Activated CD4-positive, alpha-beta T cell treated with anti-CD3 and anti-CD28 coated beads, Interleukin-2, amount 10 ng/mL, durations not matched to agents 24 days and 14 days (primary cell): Measurements from ENCODE around the gene TTLL10. TPM values are rescaled to one million over a fixed set of nuclear protein-coding genes. Genes with fewer than 3 reads are reported as not detected.
A peak's percentile ranks its signal among the peaks of the same experiment; 100 is the strongest.
"Not testable (repeated sequence)": the region's sequence is repeated elsewhere in the genome, so short reads cannot be mapped to it uniquely, and the experiment has no call there.

Source experiments
- DNase-seq: peaks from one replicate; pipeline ENCODE4 v3.0.0; 2022
- H3K27ac Mint-ChIP-seq: one replicate; pipeline ENCODE4 v1.8.0; 2022; ENCODE audit warnings: mild to moderate bottlenecking, mixed read lengths
- H3K27me3 Mint-ChIP-seq: one replicate; pipeline ENCODE4 v1.8.0; 2022; ENCODE audit warnings: mixed read lengths
- H3K36me3 Mint-ChIP-seq: one replicate; pipeline ENCODE4 v1.8.0; 2022; ENCODE audit warnings: low read depth, mild to moderate bottlenecking, mixed read lengths
- H3K4me1 Mint-ChIP-seq: one replicate; pipeline ENCODE4 v1.8.0; 2021; ENCODE audit warnings: mixed read lengths
- H3K4me3 Mint-ChIP-seq: one replicate; pipeline ENCODE4 v1.8.0; 2022; ENCODE audit warnings: mild to moderate bottlenecking, moderate library complexity, mixed read lengths
- H3K9me3 Mint-ChIP-seq: one replicate; pipeline ENCODE4 v1.8.0; 2021; ENCODE audit warnings: mixed read lengths
- intact Hi-C: fragments of 100-400 bp; cut with micrococcal nuclease; formaldehyde crosslinking; loops from one replicate; pipeline ENCODE4 v1.15.1; 2023
- total RNA-seq: library from RNA; stranded (reverse); gene quantifications from 2 replicates; pipeline ENCODE4 v1.2.3, GENCODE V29; 2022

The TTLL10 gene
- total RNA-seq, 1 donor from 2014 or later = not detected

GRCh38 chr1:1167398-1167821 is 6.3 kb upstream of the TTLL10 start:
- Mint-ChIP-seq H3K4me1 (peaks cover 9% of the 10 kb centered on the region), H3K9me3 (no peaks in the 10 kb centered on the region), H3K4me3 (no peak overlapping the region), H3K27ac (no peak overlapping the region), H3K27me3 (peaks cover 7% of the 10 kb centered on the region), H3K36me3 (no peaks in the 10 kb centered on the region)
- intact Hi-C loops = no loop called here
- no peak for DNase-seq

DNA sequence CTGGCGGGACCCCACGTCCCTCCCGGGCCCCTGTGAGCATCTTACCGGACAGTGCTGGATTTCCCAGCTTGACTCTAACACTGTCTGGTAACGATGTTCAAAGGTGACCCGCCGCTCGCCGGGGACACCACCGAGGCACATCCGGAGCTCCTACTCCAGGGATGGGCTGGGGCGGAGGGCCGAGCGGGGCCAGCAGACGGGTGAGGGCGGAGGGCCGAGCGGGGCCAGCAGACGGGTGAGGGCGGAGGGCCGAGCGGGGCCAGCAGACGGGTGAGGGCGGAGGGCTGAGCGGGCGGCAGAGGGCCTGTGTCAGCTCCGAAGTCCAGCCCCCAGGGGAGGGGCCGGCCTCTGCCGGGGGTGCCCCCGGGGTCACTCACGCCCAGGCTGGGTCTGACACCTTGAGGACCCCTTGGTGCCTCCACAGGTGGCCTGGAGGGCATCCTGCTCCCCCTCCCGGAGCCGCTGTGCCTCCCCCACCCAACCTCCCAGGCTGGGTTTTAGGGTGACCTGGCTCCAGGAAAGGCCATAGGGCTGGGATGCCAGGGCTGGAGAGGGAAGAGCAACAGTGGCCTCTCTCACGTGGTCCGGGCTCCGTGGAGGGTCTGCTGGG is 5.7 kb upstream of the TTLL10 start:
- H3K27ac Mint-ChIP-seq = no peak overlapping the region
- intact Hi-C loops = no loop called here
- H3K9me3 Mint-ChIP-seq = no peaks in the 10 kb centered on the region
- H3K4me3 Mint-ChIP-seq = no peak overlapping the region
- H3K4me1 Mint-ChIP-seq = peaks cover 9% of the 10 kb centered on the region
- no peaks in the 10 kb centered on the region for H3K36me3 Mint-ChIP-seq
- peaks cover 7% of the 10 kb centered on the region for H3K27me3 Mint-ChIP-seq
- DNase-seq = no peak

DNA sequence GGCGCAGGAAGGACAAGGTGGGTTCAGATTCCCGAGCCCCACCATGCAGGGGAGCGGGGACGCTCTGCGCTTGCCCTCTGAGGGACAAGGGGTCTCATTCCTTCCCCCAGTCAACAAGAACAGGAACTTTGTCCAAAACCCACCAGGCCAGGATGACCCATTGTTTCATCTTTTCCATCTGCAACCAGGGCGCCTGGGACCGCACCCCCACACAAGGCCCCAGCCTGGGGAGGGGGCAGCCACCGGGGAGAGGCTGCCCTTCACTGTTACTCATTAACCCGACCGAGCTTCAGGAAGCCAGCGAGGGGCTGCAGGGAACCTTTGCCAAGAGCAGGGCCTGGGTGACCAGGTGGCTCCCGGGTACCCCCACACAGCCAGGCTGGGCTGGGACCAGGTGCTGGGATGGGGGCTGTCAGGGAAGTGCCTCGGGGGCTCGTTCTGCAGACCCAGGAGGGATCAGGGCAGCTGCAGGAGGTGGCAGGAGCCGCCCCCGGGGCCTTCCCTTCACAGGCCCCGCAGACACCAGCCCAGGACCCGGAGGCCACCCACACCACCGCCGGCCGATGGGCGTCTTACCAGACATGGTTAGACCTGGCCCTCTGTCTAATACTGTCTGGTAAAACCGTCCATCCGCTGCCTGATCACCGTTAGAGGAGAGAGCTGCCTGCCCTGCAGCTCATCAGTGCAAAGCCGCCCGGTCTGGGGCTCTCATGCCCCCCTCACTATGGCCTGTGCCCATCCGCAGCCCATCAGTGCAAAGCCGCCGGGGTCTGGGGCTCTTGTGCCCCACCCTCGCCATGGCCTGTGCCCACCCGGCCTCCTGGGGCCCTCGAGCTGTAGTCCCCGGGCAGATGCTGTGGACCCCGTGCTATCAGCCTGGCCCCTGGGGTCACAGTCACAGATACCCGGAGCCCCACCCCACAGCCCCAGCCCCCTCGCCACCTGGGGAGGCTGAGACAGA is 4.9 kb upstream of the TTLL10 start:
- no peak for DNase-seq
- intact Hi-C loops = no loop called here
- Mint-ChIP-seq H3K36me3 (no peaks in the 10 kb centered on the region), H3K4me1 (peaks cover 9% of the 10 kb centered on the region), H3K27me3 (peaks cover 7% of the 10 kb centered on the region), H3K9me3 (no peaks in the 10 kb centered on the region), H3K27ac (no peak overlapping the region), H3K4me3 (no peak overlapping the region)

DNA sequence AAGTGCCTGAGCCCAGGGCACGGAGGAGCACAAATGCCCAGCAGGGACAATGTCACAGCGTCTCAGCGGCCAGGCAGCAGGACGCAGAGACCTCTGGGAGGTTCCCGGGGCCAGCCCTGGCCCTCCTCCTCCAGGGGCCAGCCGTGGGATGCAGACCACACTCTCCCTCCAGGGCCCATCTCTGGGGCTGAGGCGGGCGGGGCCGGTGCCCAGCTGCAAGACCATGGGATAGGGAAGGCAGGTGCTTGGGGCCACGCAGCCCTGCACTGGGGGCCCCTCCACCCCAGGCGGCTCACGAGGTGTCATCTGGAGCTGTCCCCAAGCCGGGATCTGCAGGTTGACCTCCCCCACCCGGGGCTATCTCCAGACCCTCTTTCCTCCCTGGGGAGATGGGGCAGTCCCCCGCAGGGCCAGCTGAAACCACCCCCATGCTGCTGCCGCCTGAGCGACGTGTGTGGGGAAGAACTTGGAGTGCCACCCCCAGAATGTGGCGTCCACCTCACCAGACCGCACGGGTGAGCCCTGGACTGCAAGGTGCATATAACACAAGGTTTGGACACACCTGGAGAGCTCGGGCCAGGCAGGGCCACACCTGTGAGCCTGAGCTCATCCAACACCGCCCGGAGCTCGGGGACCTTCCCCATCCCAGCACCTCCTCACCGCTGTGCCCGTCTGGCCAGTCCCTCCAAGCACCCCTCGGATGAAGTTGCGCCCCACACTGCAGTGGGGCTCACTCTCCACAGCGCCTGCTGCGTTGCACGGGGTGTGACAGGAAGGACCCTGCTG is 4.1 kb upstream of the TTLL10 start:
- no peak for DNase-seq
- intact Hi-C loops = no loop called here
- no peaks in the 10 kb centered on the region for H3K9me3 Mint-ChIP-seq
- no peaks in the 10 kb centered on the region for H3K36me3 Mint-ChIP-seq
- peaks cover 10% of the 10 kb centered on the region for H3K27me3 Mint-ChIP-seq
- no peak overlapping the region for H3K4me3 Mint-ChIP-seq
- H3K4me1 Mint-ChIP-seq = peaks cover 9% of the 10 kb centered on the region
- no peak overlapping the region for H3K27ac Mint-ChIP-seq

DNA sequence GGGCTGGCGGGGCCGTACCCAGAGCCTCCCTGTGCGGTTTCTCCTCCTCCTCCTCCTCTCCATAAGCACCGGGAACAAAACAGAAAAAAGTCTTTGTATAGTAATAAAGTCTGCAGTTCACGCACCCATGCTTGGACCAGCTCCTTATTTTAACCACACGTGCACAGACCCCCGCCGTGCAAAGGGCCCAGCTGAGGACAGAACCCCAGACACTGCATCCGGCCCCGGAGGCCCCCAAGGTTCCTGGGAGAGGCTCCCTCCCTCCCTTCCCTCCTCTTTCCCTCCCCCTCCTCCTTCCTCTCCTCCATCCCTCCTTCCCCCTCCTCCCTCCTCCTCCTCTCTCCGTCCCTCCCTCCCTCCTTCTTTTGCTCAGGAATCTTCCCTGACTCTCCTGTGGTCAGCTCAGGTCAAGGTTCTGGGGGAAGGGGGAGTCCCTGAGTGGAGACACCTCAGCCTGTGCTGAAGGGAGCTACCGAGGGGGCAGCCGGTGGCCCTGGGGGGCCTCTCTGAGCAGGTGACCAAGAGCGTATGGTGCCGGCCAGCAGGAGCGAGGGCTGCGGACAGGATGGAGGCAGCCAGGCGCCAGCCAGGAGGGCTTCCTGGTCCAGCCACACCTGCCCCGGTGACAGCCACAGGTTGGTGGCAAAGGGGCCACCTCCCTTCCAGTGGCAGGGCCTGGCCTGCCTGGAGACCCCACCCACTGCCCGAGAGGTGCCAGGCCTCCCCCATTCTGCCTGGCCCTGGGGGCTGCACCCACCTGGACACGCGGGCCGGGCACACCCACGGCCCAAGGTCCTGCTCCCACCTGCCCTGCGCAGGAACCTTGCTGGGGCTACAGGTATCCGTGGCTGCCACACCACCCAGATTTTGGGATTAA is 3.2 kb upstream of the TTLL10 start:
- Mint-ChIP-seq H3K9me3 (no peaks in the 10 kb centered on the region), H3K4me1 (peaks cover 9% of the 10 kb centered on the region), H3K27ac (no peak overlapping the region), H3K36me3 (no peaks in the 10 kb centered on the region), H3K27me3 (peaks cover 11% of the 10 kb centered on the region), H3K4me3 (no peak overlapping the region)
- no peak for DNase-seq
- intact Hi-C loops = no loop called here

DNA sequence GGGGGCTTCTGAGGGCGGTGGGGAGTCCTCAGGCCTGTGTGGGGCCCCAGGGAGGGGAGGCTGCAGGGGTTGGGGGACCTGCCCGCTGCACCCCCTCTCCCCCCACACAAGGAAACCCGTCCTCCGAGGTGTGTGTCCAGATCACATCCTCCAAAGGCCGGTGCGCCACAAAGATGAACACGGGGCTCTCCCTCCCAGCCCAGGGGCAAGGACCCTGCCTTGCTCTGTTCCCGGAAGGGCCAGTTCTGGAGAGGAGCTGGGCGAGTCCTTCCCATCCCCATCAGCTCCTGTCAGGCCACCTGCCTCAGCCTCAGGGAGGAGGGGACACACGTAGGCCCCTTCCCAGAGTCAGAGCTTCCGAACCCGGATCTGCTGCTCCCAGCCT is 2.5 kb upstream of the TTLL10 start:
- Mint-ChIP-seq H3K36me3 (no peaks in the 10 kb centered on the region), H3K27me3 (peaks cover 14% of the 10 kb centered on the region), H3K9me3 (no peaks in the 10 kb centered on the region), H3K4me3 (no peak overlapping the region), H3K4me1 (peaks cover 9% of the 10 kb centered on the region), H3K27ac (no peak overlapping the region)
- no peak for DNase-seq
- intact Hi-C loops = no loop called here

DNA sequence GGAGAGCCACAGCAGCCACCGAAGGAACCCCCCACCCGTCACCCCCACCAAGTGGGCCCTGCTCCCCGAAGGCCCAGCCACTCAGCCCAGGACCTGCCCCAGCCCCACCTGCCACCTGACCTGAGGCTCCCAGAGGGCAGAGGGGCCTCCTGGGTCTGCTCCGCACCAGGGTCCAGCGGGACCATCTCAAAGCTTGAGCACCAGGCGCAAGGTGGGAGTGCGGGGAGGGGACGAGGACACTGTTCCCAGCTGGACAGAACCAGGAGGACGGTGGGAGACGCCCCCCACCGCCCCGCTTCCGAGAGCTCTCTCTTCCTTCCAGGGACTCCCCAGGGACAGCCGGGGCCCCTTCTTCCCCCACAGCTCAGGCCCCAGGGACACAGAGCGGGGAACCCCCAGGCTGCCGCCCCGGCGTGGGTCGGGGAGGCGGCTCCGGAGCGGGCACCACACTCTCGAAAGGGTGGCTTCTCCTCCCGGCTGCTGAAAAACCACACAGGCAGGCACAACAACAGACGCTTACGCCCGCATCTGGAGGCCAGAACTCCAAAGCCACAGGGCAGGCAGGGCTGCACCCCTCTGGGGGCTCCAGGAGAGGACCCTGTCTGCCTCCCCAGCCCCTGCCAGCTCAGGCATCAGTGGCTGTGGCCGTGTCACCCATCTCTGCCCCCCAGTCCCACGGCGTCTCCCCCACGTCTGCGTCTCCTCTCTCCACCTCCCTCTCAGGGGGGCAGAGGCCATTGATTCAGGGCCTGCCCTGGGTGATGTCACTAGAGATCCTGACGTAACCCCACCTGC is 1.9 kb upstream of the TTLL10 start:
- Mint-ChIP-seq H3K36me3 (no peaks in the 10 kb centered on the region), H3K9me3 (no peaks in the 10 kb centered on the region), H3K27me3 (peaks cover 15% of the 10 kb centered on the region), H3K4me1 (peaks cover 10% of the 10 kb centered on the region), H3K27ac (no peak overlapping the region), H3K4me3 (peak overlapping the region; percentile 30)
- DNase-seq = peak; percentile 75
- intact Hi-C loops = no loop called here

DNA sequence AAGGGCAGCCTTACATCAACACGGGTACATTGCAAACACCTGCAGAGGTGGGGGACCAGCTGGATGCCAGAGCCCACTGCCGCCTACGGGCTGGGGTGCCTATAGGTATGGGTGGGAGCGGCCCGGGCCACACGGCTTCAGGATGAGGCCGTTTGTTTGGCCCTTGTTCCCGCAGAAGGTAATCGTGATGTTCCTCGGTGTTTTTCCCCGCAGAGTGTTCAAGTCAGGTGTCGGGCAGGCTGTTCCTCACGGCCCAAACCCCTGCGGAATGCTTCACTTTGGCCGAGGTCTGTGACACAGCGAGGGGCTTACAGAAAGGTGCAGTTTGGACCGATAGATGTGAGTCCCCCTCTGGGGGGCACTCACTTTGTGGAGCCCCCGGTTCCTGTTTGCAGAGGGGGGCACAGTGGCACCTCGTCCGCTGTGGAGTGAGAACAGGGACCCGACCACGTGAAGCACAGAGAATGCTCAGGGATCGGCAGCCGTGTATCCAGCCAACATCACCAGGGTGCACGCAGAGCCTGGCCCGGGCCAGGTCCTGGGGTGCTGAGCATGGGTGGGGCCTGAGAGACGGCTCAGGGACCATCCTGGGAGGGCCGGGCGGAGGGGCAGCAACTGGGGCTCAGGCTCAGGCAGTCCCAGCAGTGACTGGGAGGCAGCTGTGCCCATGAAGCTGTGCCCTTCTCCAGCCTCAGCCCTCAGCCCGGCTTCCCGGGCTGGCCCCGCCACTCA is 453 bp upstream of the TTLL10 start:
- Mint-ChIP-seq H3K27me3 (peaks cover 19% of the 10 kb centered on the region), H3K9me3 (no peaks in the 10 kb centered on the region), H3K4me1 (peaks cover 13% of the 10 kb centered on the region), H3K36me3 (no peaks in the 10 kb centered on the region), H3K27ac (no peak overlapping the region), H3K4me3 (peak overlapping the region; percentile 15)
- intact Hi-C loops = no loop called here
- DNase-seq = no peak

- H3K27me3 Mint-ChIP-seq = peaks cover 16% of the 10 kb centered on the region
- no peak for DNase-seq
- intact Hi-C loops = no loop called here
- H3K36me3 Mint-ChIP-seq = no peaks in the 10 kb centered on the region
- H3K27ac Mint-ChIP-seq = no peak overlapping the region
- no peak overlapping the region for H3K4me3 Mint-ChIP-seq
- peaks cover 9% of the 10 kb centered on the region for H3K4me1 Mint-ChIP-seq
- no peaks in the 10 kb centered on the region for H3K9me3 Mint-ChIP-seq
Measured at GRCh38 chr1:1175221-1176062, 1.8 kb downstream of the TTLL10 start.

DNA sequence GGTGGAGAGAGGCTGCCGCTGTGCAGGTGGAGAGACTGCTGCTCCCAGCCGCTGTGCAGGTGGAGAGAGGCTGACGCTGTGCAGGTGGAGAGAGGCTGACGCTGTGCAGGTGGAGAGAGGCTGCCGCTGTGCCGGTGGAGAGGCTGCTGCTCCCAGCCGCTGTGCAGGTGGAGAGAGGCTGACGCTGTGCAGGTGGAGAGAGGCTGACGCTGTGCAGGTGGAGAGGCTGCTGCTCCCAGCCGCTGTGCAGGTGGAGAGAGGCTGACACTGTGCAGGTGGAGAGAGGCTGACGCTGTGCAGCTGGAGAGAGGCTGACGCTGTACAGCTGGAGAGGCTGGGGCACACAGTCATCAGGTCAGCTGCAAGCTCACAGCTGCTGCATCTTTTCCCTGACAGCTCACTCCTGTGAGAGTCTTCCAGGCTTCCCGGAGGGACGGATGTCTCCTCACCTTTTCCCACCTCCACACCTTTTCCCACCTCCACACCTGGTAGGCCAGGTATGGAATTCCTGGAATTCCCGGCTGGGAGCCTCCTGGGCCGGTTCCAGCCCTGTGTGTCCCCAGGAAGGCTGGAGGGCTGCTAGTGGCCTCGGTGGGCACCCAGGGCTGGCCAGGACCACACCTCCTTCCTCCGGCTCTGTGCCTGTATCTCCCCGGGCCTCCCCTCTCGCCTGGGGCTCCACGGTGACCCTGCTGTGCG is 2.5 kb downstream of the TTLL10 start:
- intact Hi-C loops, H3K27ac Mint-ChIP-seq, H3K4me1 Mint-ChIP-seq, H3K36me3 Mint-ChIP-seq, DNase-seq, H3K4me3 Mint-ChIP-seq, H3K9me3 Mint-ChIP-seq: not testable (repeated sequence)
- H3K27me3 Mint-ChIP-seq = peaks cover 16% of the 10 kb centered on the region

GRCh38 chr1:1176931-1177330 is 3.3 kb downstream of the TTLL10 start:
- intact Hi-C loops = no loop called here

More at GRCh38 chr1:1176931-1177330, 3.3 kb downstream of the TTLL10 start:
- Mint-ChIP-seq H3K36me3 (no peaks in the 10 kb centered on the region), H3K27ac (no peak overlapping the region), H3K9me3 (no peaks in the 10 kb centered on the region), H3K27me3 (peaks cover 16% of the 10 kb centered on the region), H3K4me1 (peaks cover 8% of the 10 kb centered on the region), H3K4me3 (no peak overlapping the region)
- DNase-seq = no peak
